ENCODE measurements around the gene CCR2.
A peak's percentile ranks its signal among the peaks of the same experiment; 100 is the strongest.

CCR2 gene

DNA sequence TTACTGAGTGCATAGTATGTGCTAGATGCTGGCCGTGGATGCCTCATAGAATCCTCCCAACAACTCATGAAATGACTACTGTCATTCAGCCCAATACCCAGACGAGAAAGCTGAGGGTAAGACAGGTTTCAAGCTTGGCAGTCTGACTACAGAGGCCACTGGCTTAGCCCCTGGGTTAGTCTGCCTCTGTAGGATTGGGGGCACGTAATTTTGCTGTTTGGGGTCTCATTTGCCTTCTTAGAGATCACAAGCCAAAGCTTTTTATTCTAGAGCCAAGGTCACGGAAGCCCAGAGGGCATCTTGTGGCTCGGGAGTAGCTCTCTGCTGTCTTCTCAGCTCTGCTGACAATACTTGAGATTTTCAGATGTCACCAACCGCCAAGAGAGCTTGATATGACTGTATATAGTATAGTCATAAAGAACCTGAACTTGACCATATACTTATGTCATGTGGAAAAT is 15.8 kb downstream of the CCR2 start:
- H3K4me3 ChIP-seq (IDR thresholded peaks at IDR 0.05; ENCODE audit: insufficient read depth, low read depth, low read length): no peak overlapping the region
- TF ChIP-seq, protein P1, sequence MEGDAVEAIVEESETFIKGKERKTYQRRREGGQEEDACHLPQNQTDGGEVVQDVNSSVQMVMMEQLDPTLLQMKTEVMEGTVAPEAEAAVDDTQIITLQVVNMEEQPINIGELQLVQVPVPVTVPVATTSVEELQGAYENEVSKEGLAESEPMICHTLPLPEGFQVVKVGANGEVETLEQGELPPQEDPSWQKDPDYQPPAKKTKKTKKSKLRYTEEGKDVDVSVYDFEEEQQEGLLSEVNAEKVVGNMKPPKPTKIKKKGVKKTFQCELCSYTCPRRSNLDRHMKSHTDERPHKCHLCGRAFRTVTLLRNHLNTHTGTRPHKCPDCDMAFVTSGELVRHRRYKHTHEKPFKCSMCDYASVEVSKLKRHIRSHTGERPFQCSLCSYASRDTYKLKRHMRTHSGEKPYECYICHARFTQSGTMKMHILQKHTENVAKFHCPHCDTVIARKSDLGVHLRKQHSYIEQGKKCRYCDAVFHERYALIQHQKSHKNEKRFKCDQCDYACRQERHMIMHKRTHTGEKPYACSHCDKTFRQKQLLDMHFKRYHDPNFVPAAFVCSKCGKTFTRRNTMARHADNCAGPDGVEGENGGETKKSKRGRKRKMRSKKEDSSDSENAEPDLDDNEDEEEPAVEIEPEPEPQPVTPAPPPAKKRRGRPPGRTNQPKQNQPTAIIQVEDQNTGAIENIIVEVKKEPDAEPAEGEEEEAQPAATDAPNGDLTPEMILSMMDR (conservative IDR thresholded peaks at IDR 0.05; ENCODE audit: low read depth, low read length): no peak
- H3K4me2 ChIP-seq: no peak overlapping the region
- no peak overlapping the region for H2AFZ ChIP-seq (ENCODE audit: low read depth)
- H3K9ac ChIP-seq: no peak overlapping the region
- no peaks in the 10 kb centered on the region for H4K20me1 ChIP-seq (ENCODE audit: insufficient read depth)
- H3K4me1 ChIP-seq (ENCODE audit: low read depth, poor library complexity, severe bottlenecking): peaks cover 27% of the 10 kb centered on the region
- no peak overlapping the region for H3K27ac ChIP-seq
- no peaks in the 10 kb centered on the region for H3K27me3 ChIP-seq (ENCODE audit: insufficient read depth, low read depth)
- no peaks in the 10 kb centered on the region for H3K36me3 ChIP-seq (ENCODE audit: insufficient read depth)
- H3K79me2 ChIP-seq (ENCODE audit: insufficient read depth, low read depth): no peaks in the 10 kb centered on the region

DNA sequence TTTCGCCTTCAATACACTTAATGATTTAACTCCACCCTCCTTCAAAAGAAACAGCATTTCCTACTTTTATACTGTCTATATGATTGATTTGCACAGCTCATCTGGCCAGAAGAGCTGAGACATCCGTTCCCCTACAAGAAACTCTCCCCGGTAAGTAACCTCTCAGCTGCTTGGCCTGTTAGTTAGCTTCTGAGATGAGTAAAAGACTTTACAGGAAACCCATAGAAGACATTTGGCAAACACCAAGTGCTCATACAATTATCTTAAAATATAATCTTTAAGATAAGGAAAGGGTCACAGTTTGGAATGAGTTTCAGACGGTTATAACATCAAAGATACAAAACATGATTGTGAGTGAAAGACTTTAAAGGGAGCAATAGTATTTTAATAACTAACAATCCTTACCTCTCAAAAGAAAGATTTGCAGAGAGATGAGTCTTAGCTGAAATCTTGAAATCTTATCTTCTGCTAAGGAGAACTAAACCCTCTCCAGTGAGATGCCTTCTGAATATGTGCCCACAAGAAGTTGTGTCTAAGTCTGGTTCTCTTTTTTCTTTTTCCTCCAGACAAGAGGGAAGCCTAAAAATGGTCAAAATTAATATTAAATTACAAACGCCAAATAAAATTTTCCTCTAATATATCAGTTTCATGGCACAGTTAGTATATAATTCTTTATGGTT is 17.1 kb downstream of the CCR2 start, which contains the start of gene CCR5:
Gene CCR5, plus strand, starts transcription at position 108 of the 680 bp plus-strand sequence. CDS start 1,957 bp downstream, outside the sequence.
- no peaks in the 10 kb centered on the region for H3K36me3 ChIP-seq (ENCODE audit: insufficient read depth)
- H3K27ac ChIP-seq: no peak within 1 kb of the TSS
- no peak within 1 kb of the TSS for H3K9ac ChIP-seq
- no peak within 1 kb of the TSS for H3K4me3 ChIP-seq (IDR thresholded peaks at IDR 0.05; ENCODE audit: insufficient read depth, low read depth, low read length)
- no peaks in the 10 kb centered on the region for H4K20me1 ChIP-seq (ENCODE audit: insufficient read depth)
- H2AFZ ChIP-seq (ENCODE audit: low read depth): no peak within 1 kb of the TSS
- H3K4me2 ChIP-seq: no peak within 1 kb of the TSS
- H3K27me3 ChIP-seq (ENCODE audit: insufficient read depth, low read depth): no peaks in the 10 kb centered on the region
- TF ChIP-seq, protein P1 (conservative IDR thresholded peaks at IDR 0.05; ENCODE audit: low read depth, low read length): no peak
- no peaks in the 10 kb centered on the region for H3K79me2 ChIP-seq (ENCODE audit: insufficient read depth, low read depth)
- H3K4me1 ChIP-seq (ENCODE audit: low read depth, poor library complexity, severe bottlenecking): peaks cover 27% of the 10 kb centered on the region

DNA sequence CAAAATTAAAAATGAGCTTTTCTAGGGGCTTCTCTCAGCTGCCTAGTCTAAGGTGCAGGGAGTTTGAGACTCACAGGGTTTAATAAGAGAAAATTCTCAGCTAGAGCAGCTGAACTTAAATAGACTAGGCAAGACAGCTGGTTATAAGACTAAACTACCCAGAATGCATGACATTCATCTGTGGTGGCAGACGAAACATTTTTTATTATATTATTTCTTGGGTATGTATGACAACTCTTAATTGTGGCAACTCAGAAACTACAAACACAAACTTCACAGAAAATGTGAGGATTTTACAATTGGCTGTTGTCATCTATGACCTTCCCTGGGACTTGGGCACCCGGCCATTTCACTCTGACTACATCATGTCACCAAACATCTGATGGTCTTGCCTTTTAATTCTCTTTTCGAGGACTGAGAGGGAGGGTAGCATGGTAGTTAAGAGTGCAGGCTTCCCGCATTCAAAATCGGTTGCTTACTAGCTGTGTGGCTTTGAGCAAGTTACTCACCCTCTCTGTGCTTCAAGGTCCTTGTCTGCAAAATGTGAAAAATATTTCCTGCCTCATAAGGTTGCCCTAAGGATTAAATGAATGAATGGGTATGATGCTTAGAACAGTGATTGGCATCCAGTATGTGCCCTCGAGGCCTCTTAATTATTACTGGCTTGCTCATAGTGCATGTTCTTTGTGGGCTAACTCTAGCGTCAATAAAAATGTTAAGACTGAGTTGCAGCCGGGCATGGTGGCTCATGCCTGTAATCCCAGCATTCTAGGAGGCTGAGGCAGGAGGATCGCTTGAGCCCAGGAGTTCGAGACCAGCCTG is 17.8 kb downstream of the CCR2 start:
- Histone ChIP-seq H2AFZ (ENCODE audit: low read depth) (no peak overlapping the region), H3K4me2 (no peak overlapping the region; the same call in 1 of the 2 replicates), H3K79me2 (ENCODE audit: insufficient read depth, low read depth) (no peaks in the 10 kb centered on the region), H4K20me1 (ENCODE audit: insufficient read depth) (no peaks in the 10 kb centered on the region), H3K4me1 (ENCODE audit: low read depth, poor library complexity, severe bottlenecking) (peaks cover 27% of the 10 kb centered on the region), H3K27me3 (ENCODE audit: insufficient read depth, low read depth) (no peaks in the 10 kb centered on the region), H3K27ac (no peak overlapping the region), H3K9ac (no peak overlapping the region), H3K4me3 (IDR thresholded peaks at IDR 0.05; ENCODE audit: insufficient read depth, low read depth, low read length) (no peak overlapping the region), H3K36me3 (ENCODE audit: insufficient read depth) (no peaks in the 10 kb centered on the region)
- TF ChIP-seq, protein P1 (conservative IDR thresholded peaks at IDR 0.05; ENCODE audit: low read depth, low read length): no peak

DNA sequence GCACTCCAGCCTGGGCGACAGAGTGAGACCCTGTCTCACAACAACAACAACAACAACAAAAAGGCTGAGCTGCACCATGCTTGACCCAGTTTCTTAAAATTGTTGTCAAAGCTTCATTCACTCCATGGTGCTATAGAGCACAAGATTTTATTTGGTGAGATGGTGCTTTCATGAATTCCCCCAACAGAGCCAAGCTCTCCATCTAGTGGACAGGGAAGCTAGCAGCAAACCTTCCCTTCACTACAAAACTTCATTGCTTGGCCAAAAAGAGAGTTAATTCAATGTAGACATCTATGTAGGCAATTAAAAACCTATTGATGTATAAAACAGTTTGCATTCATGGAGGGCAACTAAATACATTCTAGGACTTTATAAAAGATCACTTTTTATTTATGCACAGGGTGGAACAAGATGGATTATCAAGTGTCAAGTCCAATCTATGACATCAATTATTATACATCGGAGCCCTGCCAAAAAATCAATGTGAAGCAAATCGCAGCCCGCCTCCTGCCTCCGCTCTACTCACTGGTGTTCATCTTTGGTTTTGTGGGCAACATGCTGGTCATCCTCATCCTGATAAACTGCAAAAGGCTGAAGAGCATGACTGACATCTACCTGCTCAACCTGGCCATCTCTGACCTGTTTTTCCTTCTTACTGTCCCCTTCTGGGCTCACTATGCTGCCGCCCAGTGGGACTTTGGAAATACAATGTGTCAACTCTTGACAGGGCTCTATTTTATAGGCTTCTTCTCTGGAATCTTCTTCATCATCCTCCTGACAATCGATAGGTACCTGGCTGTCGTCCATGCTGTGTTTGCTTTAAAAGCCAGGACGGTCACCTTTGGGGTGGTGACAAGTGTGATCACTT is 18.8 kb downstream of the CCR2 start:
- Histone ChIP-seq H3K4me2 (no peak overlapping the region), H4K20me1 (ENCODE audit: insufficient read depth) (no peaks in the 10 kb centered on the region), H3K27me3 (ENCODE audit: insufficient read depth, low read depth) (no peaks in the 10 kb centered on the region), H2AFZ (ENCODE audit: low read depth) (no peak overlapping the region), H3K79me2 (ENCODE audit: insufficient read depth, low read depth) (no peaks in the 10 kb centered on the region), H3K27ac (no peak overlapping the region), H3K36me3 (ENCODE audit: insufficient read depth) (no peaks in the 10 kb centered on the region), H3K9ac (no peak overlapping the region), H3K4me1 (ENCODE audit: low read depth, poor library complexity, severe bottlenecking) (peaks cover 26% of the 10 kb centered on the region), H3K4me3 (IDR thresholded peaks at IDR 0.05; ENCODE audit: insufficient read depth, low read depth, low read length) (no peak overlapping the region)
- TF ChIP-seq, protein P1 (conservative IDR thresholded peaks at IDR 0.05; ENCODE audit: low read depth, low read length): peak; percentile 58
